HG03103 (cell line): ENCODE measurements around the gene SCN2A.
"Not testable (repeated sequence)": the region's sequence is repeated elsewhere in the genome, so short reads cannot be mapped to it uniquely, and the experiment has no call there.

ENCODE experiments used
- ATAC-seq: cut with Tn5 transposase; IDR thresholded peaks from one replicate; pipeline ENCODE4 v1.9.1; 2021; ENCODE audit warnings: low read depth; ENCODE audit not compliant: unreplicated experiment

SCN2A gene

GRCh38 chr2:165248238-165248637 is 9.0 kb downstream of the SCN2A start:
- ATAC-seq, result no peak

- ATAC-seq, result no peak
These were observed 12.2 kb downstream of the SCN2A start for GRCh38 chr2:165251366-165251765.

- ATAC-seq, result no peak
These were observed 14.0 kb downstream of the SCN2A start for GRCh38 chr2:165253178-165253577.

GRCh38 chr2:165256618-165257017 is 17.4 kb downstream of the SCN2A start:
- no peak for ATAC-seq

GRCh38 chr2:165260347-165260746 is 21.1 kb downstream of the SCN2A start:
- not testable (repeated sequence) for ATAC-seq

GRCh38 chr2:165268754-165269153 is 29.5 kb downstream of the SCN2A start:
- no peak for ATAC-seq

GRCh38 chr2:165273176-165273575 is 34.0 kb downstream of the SCN2A start:
- ATAC-seq, result no peak

- no peak for ATAC-seq
These were observed 35.5 kb downstream of the SCN2A start for GRCh38 chr2:165274698-165275097.

- ATAC-seq, result no peak
These were observed 36.7 kb downstream of the SCN2A start for GRCh38 chr2:165275932-165276331.

- ATAC-seq, result no peak
These were observed 38.1 kb downstream of the SCN2A start for GRCh38 chr2:165277295-165277694.

- no peak for ATAC-seq
These were observed 38.8 kb downstream of the SCN2A start for GRCh38 chr2:165277860-165278656.

- no peak for ATAC-seq
These were observed 41.1 kb downstream of the SCN2A start for GRCh38 chr2:165280356-165280755.

GRCh38 chr2:165281387-165281786 is 42.2 kb downstream of the SCN2A start:
- no peak for ATAC-seq

- ATAC-seq, result no peak
These were observed 44.1 kb downstream of the SCN2A start for GRCh38 chr2:165283342-165283741.

- ATAC-seq, result no peak
These were observed 48.0 kb downstream of the SCN2A start for GRCh38 chr2:165287094-165287778.

- no peak for ATAC-seq
These were observed 49.9 kb downstream of the SCN2A start for GRCh38 chr2:165289069-165289468.

GRCh38 chr2:165293440-165294420 is 54.5 kb downstream of the SCN2A start:
- ATAC-seq, result peak; percentile 100

- ATAC-seq, result no peak
These were observed 55.7 kb downstream of the SCN2A start for GRCh38 chr2:165294912-165295311.

GRCh38 chr2:165295643-165296042 is 56.4 kb downstream of the SCN2A start:
- ATAC-seq, result no peak

GRCh38 chr2:165305391-165306096 is 66.3 kb downstream of the SCN2A start:
- no peak for ATAC-seq
